Small intestine (tissue), 7 donors: ENCODE measurements around the gene SLC7A10. TPM values are rescaled to one million over a fixed set of nuclear protein-coding genes. Genes with fewer than 3 reads are reported as not detected.

Experiments used
- DNase-seq, 2 donors: peaks; one replicate each; pipeline versions ENCODE4 v3.0.0 to v3.0.0-alpha.2; 2013
- FAIRE-seq: peaks from 2 replicates; lab custom pipeline; 2012; peaks lifted over from hg19 to GRCh38; lab: Jason Lieb, UNC
- H3K27ac ChIP-seq, 3 donors: one replicate each; pipeline ENCODE4 v1.5.1; 2013; ENCODE audit warnings: low read length in 2 of 3, mild to moderate bottlenecking in 2 of 3, control low read depth in 1 of 3, inconsistent platforms in 1 of 3, low read depth in 1 of 3, moderate library complexity in 1 of 3
- H3K27me3 ChIP-seq, 3 donors: one replicate each; pipeline ENCODE4 v1.6.1; 2013; ENCODE audit warnings: low read length in 3 of 3, inconsistent platforms in 1 of 3; ENCODE audit not compliant: control insufficient read depth in 3 of 3, insufficient read depth in 3 of 3
- H3K36me3 ChIP-seq, 3 donors: one replicate each; pipeline ENCODE4 v1.6.1; 2013; ENCODE audit warnings: low read length in 3 of 3, inconsistent platforms in 1 of 3, low read depth in 1 of 3, mild to moderate bottlenecking in 1 of 3, moderate library complexity in 1 of 3; ENCODE audit not compliant: control insufficient read depth in 3 of 3, insufficient read depth in 2 of 3
- H3K4me1 ChIP-seq, 3 donors: one replicate each; pipeline ENCODE4 v1.6.1; 2013; ENCODE audit warnings: low read length in 2 of 3, inconsistent platforms in 1 of 3, low read depth in 1 of 3, mild to moderate bottlenecking in 1 of 3, moderate library complexity in 1 of 3; ENCODE audit not compliant: control insufficient read depth in 3 of 3, insufficient read depth in 2 of 3
- H3K4me3 ChIP-seq, 3 donors: one replicate each; pipeline ENCODE4 v1.5.1; 2013; ENCODE audit warnings: low read length in 3 of 3, control low read depth in 1 of 3, inconsistent platforms in 1 of 3, low read depth in 1 of 3, mild to moderate bottlenecking in 1 of 3, moderate library complexity in 1 of 3
- H3K9me3 ChIP-seq, 2 donors: one replicate each; pipeline ENCODE4 v1.6.1; 2013; ENCODE audit warnings: low read depth in 1 of 2, low read length in 1 of 2; ENCODE audit not compliant: control insufficient read depth in 2 of 2, insufficient read depth in 1 of 2
- WGBS, 3 donors: extraction: QIAGEN DNeasy Blood & Tissue Kit; methylation state at CpG; one replicate each; pipeline ENCODE4 v1.1.7; 2013; 5-methylcytosine and 5-hydroxymethylcytosine counted together
- polyA plus RNA-seq, 4 donors: library from polyadenylated mRNA; stranded (reverse) in 3 of 4; unstranded in 1 of 4; fragments of 200-250 nt in 3 of 4; fragments of 120-200 nt in 1 of 4; gene quantifications; one replicate each; pipeline versions ENCODE4 v1.2.1 to v1.2.3, GENCODE V29; 2013
- donor health status: healthy with polysubstance abuse.
- donor health status: control.
- donor health status: control.
- donor health status: Bipolar disorder and iron deficiency.
- donor health status: healthy.

The SLC7A10 gene
- polyA plus RNA-seq, 4 donors = 1.4 to 16.0 TPM; not detected in 2

DNA sequence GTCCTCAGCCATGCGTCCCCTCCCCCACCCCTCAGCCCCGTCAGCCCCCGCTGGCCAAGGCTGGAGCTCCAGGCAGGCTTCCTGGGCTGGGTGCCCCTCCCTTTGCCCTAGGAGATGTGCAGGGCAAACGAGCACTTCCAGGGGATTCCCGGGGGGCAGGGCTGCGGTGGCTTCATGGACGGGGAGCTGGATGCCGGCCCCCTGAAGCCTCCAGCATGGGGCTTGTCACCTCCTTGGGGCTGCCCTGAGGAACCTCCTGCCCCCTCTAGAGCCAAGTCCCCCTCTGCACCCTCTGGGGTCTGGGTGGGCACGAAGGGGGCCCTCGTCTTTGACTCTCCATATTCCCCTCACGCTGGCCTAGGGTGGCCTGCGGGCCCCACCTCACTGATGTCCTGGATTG lies 25.4 kb upstream of the SLC7A10 start:
- Histone ChIP-seq H3K4me1 (peaks cover 0 to 16% (median 0%) of the 10 kb centered on the region in 3 donors), H3K36me3 (no peaks in the 10 kb centered on the region), H3K27me3 (no peaks in the 10 kb centered on the region), H3K9me3 (peaks cover 0 to 3% of the 10 kb centered on the region in 2 donors), H3K4me3 (no peak overlapping the region), H3K27ac (no peak overlapping the region)
- DNase-seq (no peak), FAIRE-seq (no peak)
- WGBS, 3 donors = 63 to 71% (median 67%) methylated on average over 11 to 12 of the region's 12 CpGs

DNA sequence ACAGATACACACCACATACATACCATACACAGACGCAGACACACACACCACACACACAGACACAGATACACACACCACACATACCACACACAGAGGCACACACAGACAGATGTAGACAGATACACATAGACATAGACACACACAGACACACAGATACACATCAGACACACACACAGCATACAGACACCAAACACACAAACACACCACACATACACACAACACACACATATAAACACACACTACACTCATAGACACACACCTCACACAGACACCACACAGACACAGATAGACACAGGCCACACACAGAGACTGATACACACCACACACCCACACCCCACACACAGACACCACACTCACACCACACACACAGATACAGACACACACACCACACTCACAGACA lies 24.9 kb upstream of the SLC7A10 start:
- Histone ChIP-seq H3K4me1 (peaks cover 0 to 16% (median 0%) of the 10 kb centered on the region in 3 donors), H3K27me3 (no peaks in the 10 kb centered on the region), H3K4me3 (no peak overlapping the region), H3K36me3 (no peaks in the 10 kb centered on the region), H3K27ac (no peak overlapping the region), H3K9me3 (peaks cover 0 to 9% of the 10 kb centered on the region in 2 donors)
- FAIRE-seq (no peak), DNase-seq (no peak)
- 97 to 100% (median 100%) methylated on average over 1 of the region's 1 CpG for WGBS, 3 donors

DNA sequence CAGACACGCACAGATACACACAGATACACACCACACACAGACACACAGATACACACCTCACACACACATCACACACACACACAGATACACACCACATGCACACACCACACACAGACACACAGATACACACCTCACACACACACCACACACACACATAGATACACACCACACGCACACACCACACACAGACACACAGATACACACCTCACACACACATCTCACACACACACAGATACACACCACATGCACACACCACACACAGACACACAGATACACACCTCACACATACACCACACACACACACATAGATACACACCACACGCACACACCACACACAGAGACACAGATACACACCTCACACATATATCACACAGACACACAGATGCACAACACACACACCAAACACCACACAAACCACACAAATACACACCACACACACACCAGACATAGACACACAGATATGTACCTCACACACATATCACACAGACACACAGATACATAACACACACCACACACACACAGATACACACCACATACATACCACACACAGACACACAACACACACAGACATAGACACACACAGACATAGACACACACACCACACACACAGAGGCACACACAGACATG lies 24.2 kb upstream of the SLC7A10 start:
- Histone ChIP-seq H3K27ac (no peak overlapping the region), H3K9me3 (peaks cover 0 to 13% of the 10 kb centered on the region in 2 donors), H3K27me3 (no peaks in the 10 kb centered on the region), H3K4me1 (peaks cover 0 to 16% (median 0%) of the 10 kb centered on the region in 3 donors), H3K4me3 (no peak overlapping the region), H3K36me3 (peaks cover 0 to 2% (median 0%) of the 10 kb centered on the region in 3 donors)
- DNase-seq (no peak), FAIRE-seq (peak; percentile 68)
- 65 to 81% (median 78%) methylated on average over 3 of the region's 3 CpGs for WGBS, 3 donors

DNA sequence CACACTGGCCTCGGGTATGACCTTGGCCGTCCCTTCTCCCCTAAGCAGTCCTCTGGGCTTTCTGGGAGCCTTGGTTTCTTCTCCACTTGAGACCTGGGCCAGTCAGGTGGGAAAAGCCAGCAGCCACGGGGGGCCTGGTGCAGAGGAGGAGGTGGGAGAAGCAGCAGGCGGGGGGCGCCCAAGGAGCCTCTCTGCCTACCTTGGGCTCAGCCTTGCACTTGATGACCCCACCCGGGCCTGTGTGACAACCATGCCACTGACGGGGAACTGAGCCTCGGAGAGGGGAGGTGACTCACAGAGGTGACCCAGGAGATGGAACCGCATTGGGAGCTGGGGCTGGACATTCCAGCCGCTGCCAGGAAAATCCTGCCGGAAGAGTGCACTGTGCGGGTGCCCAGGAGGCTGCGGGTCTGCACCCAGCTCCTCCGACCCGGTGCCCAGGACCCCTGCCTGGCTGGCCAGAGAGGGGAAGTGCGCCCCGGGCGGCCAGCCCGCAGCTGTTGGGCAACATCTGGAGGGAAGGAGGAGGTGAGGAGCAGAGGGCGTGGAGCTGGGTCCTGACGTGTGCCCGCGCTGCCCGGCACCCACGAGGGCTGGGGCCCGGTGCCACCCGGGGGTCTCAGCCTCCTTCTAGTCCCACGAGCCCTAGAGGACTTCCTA lies 23.4 kb upstream of the SLC7A10 start:
- 25 to 51% (median 39%) methylated on average over 18 to 28 of the region's 28 CpGs for WGBS, 3 donors
- Histone ChIP-seq H3K27ac (no peak overlapping the region), H3K4me1 (peaks cover 0 to 16% (median 0%) of the 10 kb centered on the region in 3 donors), H3K4me3 (no peak overlapping the region), H3K36me3 (peaks cover 0 to 2% (median 0%) of the 10 kb centered on the region in 3 donors), H3K27me3 (no peaks in the 10 kb centered on the region), H3K9me3 (peaks cover 0 to 13% of the 10 kb centered on the region in 2 donors)
- DNase-seq (peak; percentile 46 to 54), FAIRE-seq (no peak)

DNA sequence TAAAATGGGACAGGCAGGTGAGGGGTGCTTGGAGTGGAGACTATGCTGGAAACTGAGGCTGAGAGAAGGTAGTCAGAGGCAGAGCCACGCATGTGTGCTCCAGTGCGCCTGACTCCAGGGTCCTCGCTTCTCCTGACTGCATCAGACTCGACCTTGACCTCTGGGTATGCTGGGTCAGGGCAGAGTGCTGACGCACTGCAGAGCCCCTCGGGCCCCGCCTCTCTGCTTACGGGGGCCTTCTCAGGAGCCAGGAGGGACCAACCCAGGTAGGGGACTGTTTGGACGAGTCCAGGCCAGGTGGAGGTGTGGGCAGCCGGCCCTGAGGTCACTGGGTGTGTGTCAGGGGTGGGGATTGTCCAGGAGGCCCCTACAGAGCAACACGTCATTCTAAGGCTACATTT lies 22.9 kb upstream of the SLC7A10 start:
- FAIRE-seq = no peak
- H3K27ac ChIP-seq = no peak overlapping the region
- no peak overlapping the region for H3K4me3 ChIP-seq
- peaks cover 0 to 16% (median 0%) of the 10 kb centered on the region in 3 donors for H3K4me1 ChIP-seq
- no peaks in the 10 kb centered on the region for H3K27me3 ChIP-seq
- no peak for DNase-seq
- 56 to 67% (median 57%) methylated on average over 11 of the region's 11 CpGs for WGBS, 3 donors
- H3K9me3 ChIP-seq = peaks cover 0 to 13% of the 10 kb centered on the region in 2 donors
- peaks cover 0 to 2% (median 0%) of the 10 kb centered on the region in 3 donors for H3K36me3 ChIP-seq

DNA sequence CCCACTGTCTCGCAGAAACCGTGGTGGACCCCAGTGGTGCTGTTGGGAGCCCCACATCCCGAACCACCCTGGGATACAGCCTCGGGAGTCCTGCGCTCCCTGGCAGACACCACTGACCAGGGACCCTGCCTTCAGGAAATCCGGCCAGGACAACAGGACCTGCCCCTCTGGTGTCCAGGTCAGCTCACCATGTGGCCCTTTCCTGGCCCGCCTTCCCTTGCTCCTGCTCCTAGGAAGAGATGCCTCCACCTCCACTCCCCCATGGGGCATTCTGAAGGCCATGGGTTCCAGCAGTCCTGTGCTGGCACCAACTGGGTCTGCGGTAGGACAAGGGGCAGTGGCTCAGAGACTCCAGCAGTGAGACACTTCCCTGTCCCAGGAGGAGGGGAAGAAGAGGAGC lies 22.5 kb upstream of the SLC7A10 start:
- H3K27me3 ChIP-seq = no peaks in the 10 kb centered on the region
- H3K4me1 ChIP-seq = peaks cover 0 to 16% (median 0%) of the 10 kb centered on the region in 3 donors
- H3K27ac ChIP-seq = no peak overlapping the region
- FAIRE-seq = no peak
- DNase-seq = no peak
- WGBS, 3 donors = 86 to 93% (median 87%) methylated on average over 8 of the region's 8 CpGs
- H3K9me3 ChIP-seq = peaks cover 0 to 13% of the 10 kb centered on the region in 2 donors
- peaks cover 0 to 2% (median 0%) of the 10 kb centered on the region in 3 donors for H3K36me3 ChIP-seq
- H3K4me3 ChIP-seq = no peak overlapping the region

DNA sequence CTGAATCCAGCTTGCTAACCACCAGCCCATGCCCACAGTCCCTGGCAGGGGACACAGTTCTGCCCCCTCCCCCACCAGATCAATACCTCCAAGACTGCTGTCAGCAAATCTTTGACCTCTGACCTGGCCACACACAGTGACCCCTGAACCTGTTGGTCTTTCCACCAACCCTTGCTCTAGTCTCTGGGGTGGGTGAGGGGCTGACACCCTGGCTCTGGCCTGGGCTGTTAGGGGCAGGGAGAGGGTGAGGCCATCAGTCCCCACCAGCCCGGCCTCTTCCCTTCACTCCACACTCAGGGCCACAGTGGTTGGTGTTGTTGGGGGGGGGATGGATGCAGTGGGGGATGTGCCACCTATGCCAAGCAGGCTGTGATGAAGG lies 21.8 kb upstream of the SLC7A10 start:
- FAIRE-seq = no peak
- no peak for DNase-seq
- 67 to 95% (median 91%) methylated on average over 1 of the region's 1 CpG for WGBS, 3 donors

DNA sequence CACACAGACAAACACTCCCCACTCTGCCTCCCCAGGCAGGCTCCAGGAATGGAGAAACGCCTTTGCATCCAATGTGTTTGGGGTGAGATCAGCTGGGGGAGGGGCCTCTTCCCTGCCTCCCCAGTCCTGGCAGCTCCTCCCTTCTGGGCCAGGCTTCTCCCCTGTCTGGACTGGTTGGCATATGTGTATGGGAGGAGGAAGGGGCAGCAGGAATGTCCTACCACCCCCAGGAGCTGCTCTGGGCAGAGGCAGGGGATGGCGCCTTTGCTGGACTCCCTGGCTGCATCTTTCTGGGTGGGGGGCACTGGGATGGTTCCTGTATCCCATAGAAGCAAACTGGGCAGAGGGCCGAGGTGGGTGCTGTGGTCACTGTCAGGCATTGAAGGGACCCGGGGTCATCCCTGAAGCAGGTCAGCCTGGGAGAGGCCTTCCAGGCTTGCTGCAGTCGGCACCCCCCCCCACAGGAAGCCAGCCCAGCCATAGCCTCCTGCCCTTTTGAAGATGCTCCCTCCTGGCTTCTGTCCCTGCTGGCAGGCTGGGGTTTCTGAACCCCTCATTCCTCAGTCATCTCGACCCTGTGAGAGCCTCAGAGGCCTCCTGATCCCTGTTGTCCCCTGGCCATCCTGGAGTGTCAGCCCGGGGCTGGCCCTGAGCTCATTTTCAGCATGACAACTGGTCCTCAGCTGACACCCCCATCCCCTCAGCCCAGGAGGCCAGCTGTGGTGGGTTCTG lies 21.2 kb upstream of the SLC7A10 start:
- 71 to 82% (median 78%) methylated on average over 6 to 7 of the region's 7 CpGs for WGBS, 3 donors
- FAIRE-seq (no peak), DNase-seq (no peak)
- Histone ChIP-seq H3K36me3 (peaks cover 0 to 2% (median 0%) of the 10 kb centered on the region in 3 donors), H3K27me3 (no peaks in the 10 kb centered on the region), H3K4me3 (no peak overlapping the region), H3K9me3 (peaks cover 0 to 13% of the 10 kb centered on the region in 2 donors), H3K27ac (no peak overlapping the region), H3K4me1 (peaks cover 0 to 17% (median 0%) of the 10 kb centered on the region in 3 donors)

More for the DNA sequence above, 21.8 kb upstream of the SLC7A10 start:
- H3K4me1 ChIP-seq = peaks cover 0 to 16% (median 0%) of the 10 kb centered on the region in 3 donors
- H3K4me3 ChIP-seq = no peak overlapping the region
- H3K9me3 ChIP-seq = peaks cover 0 to 13% of the 10 kb centered on the region in 2 donors
- H3K36me3 ChIP-seq = peaks cover 0 to 2% (median 0%) of the 10 kb centered on the region in 3 donors
- H3K27ac ChIP-seq = no peak overlapping the region
- H3K27me3 ChIP-seq = no peaks in the 10 kb centered on the region
